Activated B cell treated with CpG ODN at 0.5 μM for 24 hours (primary cell): ENCODE data around the gene CREG1. TPM values are rescaled to one million over a fixed set of nuclear protein-coding genes. Genes with fewer than 3 reads are reported as not detected.

Experiments used
- ATAC-seq: fragments of 200-7000 bp; cut with Tn5 transposase; one replicate; pipeline ENCODE4 v1.10.0; 2021; ENCODE audit warnings: low read depth, mild to moderate bottlenecking, moderate library complexity
- CTCF ChIA-PET: fragments of 350-600 bp; sonication (Branson Sonifier 250); formaldehyde crosslinking; loops from one replicate; lab custom pipeline; 2021; ENCODE audit warnings: antibody characterized with exemption; lab: Charles Lee
- POLR2A ChIA-PET: fragments of 350-600 bp; sonication (Branson Sonifier 250); formaldehyde crosslinking; loops from one replicate; lab custom pipeline; 2021; ENCODE audit warnings: antibody characterized with exemption; lab: Charles Lee
- DNase-seq: peaks from one replicate; pipeline ENCODE4 v3.0.0; 2022
- H3K27ac Mint-ChIP-seq: one replicate; pipeline ENCODE4 v1.8.0; 2020; ENCODE audit warnings: mixed read lengths
- H3K27me3 Mint-ChIP-seq: one replicate; pipeline ENCODE4 v1.8.0; 2021; ENCODE audit warnings: mixed read lengths
- H3K36me3 Mint-ChIP-seq: one replicate; pipeline ENCODE4 v1.8.0; 2021; ENCODE audit warnings: low read depth, mixed read lengths
- H3K4me1 Mint-ChIP-seq: one replicate; pipeline ENCODE4 v1.8.0; 2021; ENCODE audit warnings: mixed read lengths
- H3K4me3 Mint-ChIP-seq: one replicate; pipeline ENCODE4 v1.8.0; 2020; ENCODE audit warnings: mild to moderate bottlenecking, mixed read lengths
- H3K9me3 Mint-ChIP-seq: one replicate; pipeline ENCODE4 v1.8.0; 2020; ENCODE audit warnings: mixed read lengths
- intact Hi-C: fragments of 100-400 bp; cut with micrococcal nuclease; formaldehyde crosslinking; loops from one replicate; pipeline ENCODE4 v1.15.1; 2024
- total RNA-seq: library from RNA; stranded (reverse); gene quantifications from 2 replicates; pipeline ENCODE4 v1.2.3, GENCODE V29; 2022
- TF ChIP-seq, protein P1 (sequence below): fragments of 200-600 bp; IDR thresholded peaks from one replicate; pipeline ENCODE4 v1.8.0; 2022; ENCODE audit warnings: antibody characterized with exemption, mild to moderate bottlenecking

Gene CREG1
- total RNA-seq, 1 donor from 2014 or later, result 3.1 TPM

DNA sequence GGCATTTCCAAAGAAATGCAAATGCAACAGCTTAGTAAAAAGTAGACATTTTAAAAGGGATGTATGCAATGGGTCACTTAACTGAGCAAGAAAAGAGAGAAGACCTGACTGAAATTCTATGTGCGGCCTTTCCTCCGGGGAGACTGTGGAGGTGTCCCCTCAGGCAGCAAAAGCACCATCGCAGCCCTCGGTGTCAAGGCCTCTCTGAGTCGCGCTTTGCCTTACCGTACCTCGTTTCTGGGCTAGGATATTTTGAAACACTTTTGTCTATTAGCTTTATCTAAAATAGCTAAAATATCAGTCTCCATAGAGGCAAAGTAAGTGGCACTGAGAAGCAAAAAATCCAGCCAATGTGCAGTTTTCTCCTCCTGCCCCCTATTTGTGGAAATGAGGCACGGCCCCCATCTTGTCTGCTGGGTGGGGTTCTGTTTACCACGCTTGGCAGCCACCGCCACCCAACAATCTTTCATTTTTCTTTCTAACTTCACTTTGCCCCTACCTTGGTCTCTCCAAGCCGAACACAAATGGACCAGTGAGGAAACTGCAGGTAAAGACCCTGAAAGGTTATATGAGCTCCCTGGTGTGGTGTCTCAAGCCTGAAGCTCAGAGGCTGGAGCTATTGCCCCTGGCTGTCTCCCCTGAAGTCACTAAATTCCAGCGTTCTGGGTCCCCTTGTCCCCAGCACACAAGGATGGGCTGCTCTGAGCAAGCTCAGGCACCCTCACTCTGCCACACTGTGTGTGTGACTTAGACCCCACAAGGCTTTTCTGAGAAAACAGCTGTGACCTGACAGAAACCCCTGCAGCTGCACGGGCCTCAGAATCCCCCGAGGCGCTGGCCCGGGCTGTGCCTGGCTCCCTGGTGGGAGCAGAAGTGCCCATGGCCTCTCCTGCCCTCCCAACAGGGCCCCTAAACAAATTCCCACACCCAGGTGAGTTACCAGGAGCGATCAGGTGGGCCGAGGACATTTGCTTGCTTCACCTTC, 36.9 kb downstream of the CREG1 start:
- no peak for DNase-seq
- no peak for ATAC-seq
- Mint-ChIP-seq H3K9me3 (no peaks in the 10 kb centered on the region), H3K36me3 (no peaks in the 10 kb centered on the region), H3K27ac (no peak overlapping the region), H3K27me3 (peaks cover 23% of the 10 kb centered on the region), H3K4me1 (no peaks in the 10 kb centered on the region), H3K4me3 (no peak overlapping the region)
- intact Hi-C loops, result no loop called here
- POLR2A ChIA-PET, result no interaction called here
- TF ChIP-seq, protein P1, sequence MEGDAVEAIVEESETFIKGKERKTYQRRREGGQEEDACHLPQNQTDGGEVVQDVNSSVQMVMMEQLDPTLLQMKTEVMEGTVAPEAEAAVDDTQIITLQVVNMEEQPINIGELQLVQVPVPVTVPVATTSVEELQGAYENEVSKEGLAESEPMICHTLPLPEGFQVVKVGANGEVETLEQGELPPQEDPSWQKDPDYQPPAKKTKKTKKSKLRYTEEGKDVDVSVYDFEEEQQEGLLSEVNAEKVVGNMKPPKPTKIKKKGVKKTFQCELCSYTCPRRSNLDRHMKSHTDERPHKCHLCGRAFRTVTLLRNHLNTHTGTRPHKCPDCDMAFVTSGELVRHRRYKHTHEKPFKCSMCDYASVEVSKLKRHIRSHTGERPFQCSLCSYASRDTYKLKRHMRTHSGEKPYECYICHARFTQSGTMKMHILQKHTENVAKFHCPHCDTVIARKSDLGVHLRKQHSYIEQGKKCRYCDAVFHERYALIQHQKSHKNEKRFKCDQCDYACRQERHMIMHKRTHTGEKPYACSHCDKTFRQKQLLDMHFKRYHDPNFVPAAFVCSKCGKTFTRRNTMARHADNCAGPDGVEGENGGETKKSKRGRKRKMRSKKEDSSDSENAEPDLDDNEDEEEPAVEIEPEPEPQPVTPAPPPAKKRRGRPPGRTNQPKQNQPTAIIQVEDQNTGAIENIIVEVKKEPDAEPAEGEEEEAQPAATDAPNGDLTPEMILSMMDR, result no peak
- CTCF ChIA-PET, result interaction anchor here (1.2 kb wide), 1 partner anchor 17 kb away, joined by 4 read pairs; no protein-coding TSS in a partner anchor

DNA sequence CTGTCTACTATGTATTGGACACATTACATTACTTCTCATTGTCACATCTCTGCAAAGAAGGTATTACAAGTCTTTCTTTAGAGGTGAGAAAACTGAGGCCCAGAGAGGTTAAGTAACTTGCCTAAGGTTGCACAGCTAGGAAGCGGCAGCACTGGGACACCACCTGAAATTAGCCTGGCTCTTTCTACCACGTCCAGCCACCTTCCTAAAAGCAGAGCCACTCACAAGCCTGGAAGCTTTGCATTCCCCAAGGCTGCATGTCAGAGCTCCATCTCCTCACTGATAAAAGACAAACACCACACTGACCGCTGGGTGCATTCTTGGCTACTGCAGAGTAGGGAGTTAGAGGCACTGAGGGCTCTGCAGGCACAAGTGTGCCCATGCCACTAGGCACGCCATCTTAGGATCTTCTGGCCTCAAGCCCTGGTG, 37.7 kb downstream of the CREG1 start:
- Mint-ChIP-seq H3K9me3 (no peaks in the 10 kb centered on the region), H3K4me3 (no peak overlapping the region), H3K27me3 (peaks cover 24% of the 10 kb centered on the region), H3K27ac (no peak overlapping the region), H3K4me1 (no peaks in the 10 kb centered on the region), H3K36me3 (no peaks in the 10 kb centered on the region)
- CTCF ChIA-PET, result interaction anchor here (1.3 kb wide), 1 partner anchor 20 kb away, joined by 3 read pairs; no protein-coding TSS in a partner anchor
- TF ChIP-seq, protein P1, result no peak
- POLR2A ChIA-PET, result no interaction called here
- intact Hi-C loops, result no loop called here
- ATAC-seq, result no peak
- DNase-seq, result no peak

DNA sequence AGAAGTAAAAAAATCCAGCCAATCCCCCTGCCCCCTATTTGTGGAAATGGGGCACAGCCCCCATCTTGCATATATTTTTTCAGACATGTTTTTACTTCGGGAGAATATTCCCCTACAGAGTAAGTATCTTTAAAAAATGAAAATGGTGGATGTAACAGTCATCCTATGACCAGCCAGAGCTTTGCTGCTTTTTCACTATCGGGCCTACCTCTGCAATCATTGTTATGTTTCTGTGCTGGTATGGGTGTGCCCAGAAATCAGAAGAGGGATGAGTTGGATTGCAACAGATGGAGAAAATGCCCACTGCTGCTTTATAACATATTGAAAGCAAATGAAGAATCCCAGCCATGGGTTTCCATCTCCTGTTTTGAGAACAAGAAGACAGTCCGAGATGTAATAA, 38.1 kb downstream of the CREG1 start:
- H3K4me1 Mint-ChIP-seq, result no peaks in the 10 kb centered on the region
- TF ChIP-seq, protein P1, result no peak
- ChIA-PET POLR2A (no interaction called here), CTCF (interaction anchor here (1.0 to 1.3 kb wide), 2 partner anchors 19 to 25 kb away, joined by 3 read pairs; no protein-coding TSS in a partner anchor)
- H3K9me3 Mint-ChIP-seq, result no peaks in the 10 kb centered on the region
- DNase-seq (no peak), ATAC-seq (no peak)
- peaks cover 27% of the 10 kb centered on the region for H3K27me3 Mint-ChIP-seq
- H3K27ac Mint-ChIP-seq, result no peak overlapping the region
- intact Hi-C loops, result no loop called here
- H3K4me3 Mint-ChIP-seq, result no peak overlapping the region
- no peaks in the 10 kb centered on the region for H3K36me3 Mint-ChIP-seq

DNA sequence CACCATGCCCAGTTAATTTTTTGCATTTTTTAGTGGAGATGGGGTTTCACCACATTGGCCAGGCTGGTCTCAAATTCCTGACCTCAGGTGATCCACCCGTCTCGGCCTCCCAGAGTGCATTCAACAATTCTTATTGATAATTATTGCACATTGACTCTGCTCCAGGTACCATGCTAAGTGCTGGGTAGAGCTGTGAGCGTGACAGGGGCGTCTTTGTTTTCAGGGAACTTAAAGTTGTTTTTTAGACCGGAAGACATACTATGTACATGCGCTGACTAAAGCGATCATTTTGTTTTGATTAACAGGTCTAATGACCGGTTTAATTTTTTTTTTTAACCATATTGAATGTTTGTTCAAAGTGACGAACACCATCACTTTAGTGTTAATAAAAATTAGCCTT, 39.3 kb downstream of the CREG1 start:
- Mint-ChIP-seq H3K4me3 (no peak overlapping the region), H3K36me3 (no peaks in the 10 kb centered on the region), H3K27me3 (peaks cover 28% of the 10 kb centered on the region), H3K4me1 (no peaks in the 10 kb centered on the region), H3K27ac (no peak overlapping the region), H3K9me3 (no peaks in the 10 kb centered on the region)
- ChIA-PET POLR2A (interaction anchor here (0.7 kb wide), 1 partner anchor 41 kb away, joined by 4 read pairs; no protein-coding TSS in a partner anchor), CTCF (interaction anchor here (1.0 kb wide), 1 partner anchor 26 kb away, joined by 3 read pairs; no protein-coding TSS in a partner anchor)
- TF ChIP-seq, protein P1, result no peak
- DNase-seq (no peak), ATAC-seq (no peak)
- intact Hi-C loops, result no loop called here

DNA sequence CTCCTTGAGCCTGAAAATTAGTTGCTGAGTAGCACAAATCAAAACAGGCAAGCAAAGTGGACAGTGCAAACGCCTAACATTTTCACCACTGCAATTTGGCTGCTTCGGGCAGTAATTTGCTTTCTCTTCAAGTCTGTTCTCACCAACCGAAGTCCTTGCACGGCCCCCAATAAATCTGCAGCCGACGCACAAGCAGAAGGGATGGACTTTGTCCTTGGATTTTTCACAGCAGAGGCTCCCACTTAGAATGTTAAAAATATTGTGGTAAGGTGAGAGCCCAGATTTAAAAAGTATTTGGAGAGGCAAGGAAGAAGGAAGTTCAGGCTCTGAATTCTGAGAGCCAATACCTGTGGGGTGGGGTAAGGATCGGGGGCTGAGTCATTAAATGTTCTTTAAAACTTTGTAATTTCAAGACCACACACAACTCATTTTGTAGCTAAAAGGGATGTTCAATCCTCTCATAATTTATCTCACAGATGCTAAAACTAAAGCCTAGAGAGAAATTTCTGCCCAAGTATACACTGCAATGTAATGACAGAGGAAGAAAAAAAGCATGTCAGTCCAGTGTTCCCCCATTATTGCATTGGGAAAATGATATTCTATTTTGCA, 41.4 kb downstream of the CREG1 start:
- TF ChIP-seq, protein P1, result no peak
- ChIA-PET CTCF (no interaction called here), POLR2A (no interaction called here)
- Mint-ChIP-seq H3K36me3 (no peaks in the 10 kb centered on the region), H3K27ac (no peak overlapping the region), H3K9me3 (no peaks in the 10 kb centered on the region), H3K27me3 (peaks cover 28% of the 10 kb centered on the region), H3K4me3 (no peak overlapping the region), H3K4me1 (no peaks in the 10 kb centered on the region)
- intact Hi-C loops, result loop anchor here (1.0 kb wide), 1 partner anchor 28 kb away; no protein-coding TSS in a partner anchor
- no peak for DNase-seq
- no peak for ATAC-seq
